ENCODE measurements around the gene CPLX3.
A peak's percentile ranks its signal among the peaks of the same experiment; 100 is the strongest.

CPLX3 gene

DNA sequence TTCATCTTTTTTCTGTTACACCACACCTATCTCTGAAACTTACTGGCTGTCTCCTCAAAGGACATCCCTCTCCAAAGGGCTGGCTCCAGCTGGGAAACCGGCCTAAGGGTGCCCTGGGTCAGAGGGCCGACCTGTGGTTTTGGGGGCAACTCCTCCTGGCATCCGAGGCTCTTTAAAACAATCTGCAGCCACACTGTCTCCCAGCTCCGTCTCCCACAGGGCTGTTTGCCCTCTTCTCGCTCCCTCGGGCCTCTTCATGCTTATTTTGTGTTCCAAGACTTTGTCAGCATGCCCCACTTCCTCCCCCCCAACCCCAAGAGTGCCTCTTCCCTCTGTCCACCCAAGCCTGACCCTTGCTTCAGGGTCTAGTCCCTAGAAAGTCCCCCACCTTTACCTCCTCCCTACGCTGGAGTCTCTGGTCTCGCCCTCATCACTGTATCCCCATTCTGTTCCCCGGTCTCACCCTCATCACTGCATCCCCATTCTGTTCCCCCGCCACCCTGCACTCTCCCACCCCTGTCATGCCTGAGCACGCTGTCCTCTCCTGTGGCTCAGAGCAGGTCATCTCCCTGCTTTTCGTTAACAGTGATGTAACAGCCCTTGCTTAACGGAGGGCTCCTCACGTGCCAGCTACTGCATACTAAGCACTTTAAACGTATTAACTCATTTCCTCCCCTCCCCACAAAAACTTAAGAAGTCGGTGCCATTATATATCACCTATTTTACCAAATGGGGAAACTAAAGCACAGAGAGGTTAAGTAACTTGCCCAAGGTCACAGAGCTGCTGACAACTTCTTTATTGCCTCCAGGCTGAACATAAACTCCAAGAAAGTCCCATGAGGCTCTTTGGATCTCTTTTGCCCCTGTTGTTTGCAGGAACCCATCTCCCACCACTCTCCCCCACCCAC is 45.6 kb upstream of the CPLX3 start:
- TF ChIP-seq PATZ1 (CRISPR knock-in tag; IDR thresholded peaks at IDR 0.05; ENCODE audit: borderline replicate concordance) (no peak), ARNTL (CRISPR knock-in tag; IDR thresholded peaks at IDR 0.05; ENCODE audit: borderline replicate concordance, low read depth) (no peak)
- TF ChIP-seq, protein P1, sequence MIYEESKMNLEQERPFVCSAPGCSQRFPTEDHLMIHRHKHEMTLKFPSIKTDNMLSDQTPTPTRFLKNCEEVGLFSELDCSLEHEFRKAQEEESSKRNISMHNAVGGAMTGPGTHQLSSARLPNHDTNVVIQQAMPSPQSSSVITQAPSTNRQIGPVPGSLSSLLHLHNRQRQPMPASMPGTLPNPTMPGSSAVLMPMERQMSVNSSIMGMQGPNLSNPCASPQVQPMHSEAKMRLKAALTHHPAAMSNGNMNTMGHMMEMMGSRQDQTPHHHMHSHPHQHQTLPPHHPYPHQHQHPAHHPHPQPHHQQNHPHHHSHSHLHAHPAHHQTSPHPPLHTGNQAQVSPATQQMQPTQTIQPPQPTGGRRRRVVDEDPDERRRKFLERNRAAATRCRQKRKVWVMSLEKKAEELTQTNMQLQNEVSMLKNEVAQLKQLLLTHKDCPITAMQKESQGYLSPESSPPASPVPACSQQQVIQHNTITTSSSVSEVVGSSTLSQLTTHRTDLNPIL (CRISPR knock-in tag; IDR thresholded peaks at IDR 0.05; ENCODE audit: low read depth), result no peak
- ATAC-seq, result no peak

GRCh38 chr15:74781431-74782258 is 44.8 kb upstream of the CPLX3 start, which contains the start of gene CSK:
Gene CSK (plus strand): TSS chr15:74782080. CDS start chr15:74798298, 16,218 bp downstream.
- TF ChIP-seq ZFP3 (CRISPR knock-in tag; IDR thresholded peaks at IDR 0.05), result no peak
- TF ChIP-seq ESRRG (CRISPR knock-in tag; IDR thresholded peaks at IDR 0.05), result no peak
- TF ChIP-seq OSR1 (CRISPR knock-in tag; IDR thresholded peaks at IDR 0.05), result no peak
- no peak for TF ChIP-seq GLIS3 (CRISPR knock-in tag; IDR thresholded peaks at IDR 0.05)
- TF ChIP-seq ARNTL (CRISPR knock-in tag; IDR thresholded peaks at IDR 0.05; ENCODE audit: borderline replicate concordance, low read depth), result no peak
- TF ChIP-seq, protein P1 (CRISPR knock-in tag; IDR thresholded peaks at IDR 0.05; ENCODE audit: low read depth), result no peak
- TF ChIP-seq TSHZ2 (CRISPR knock-in tag; IDR thresholded peaks at IDR 0.05), result no peak
- no peak for TF ChIP-seq ZNF8 (CRISPR knock-in tag; IDR thresholded peaks at IDR 0.05)
- peak; percentile 51 for ATAC-seq

GRCh38 chr15:74782259-74783071 is 44.0 kb upstream of the CPLX3 start:
- ATAC-seq, result peak; percentile 47
- no peak for TF ChIP-seq TCF4 (CRISPR knock-in tag; IDR thresholded peaks at IDR 0.05; ENCODE audit: borderline replicate concordance)
- TF ChIP-seq, protein P1 (CRISPR knock-in tag; IDR thresholded peaks at IDR 0.05; ENCODE audit: low read depth), result no peak
- TF ChIP-seq SNAI2 (CRISPR knock-in tag; IDR thresholded peaks at IDR 0.05), result no peak
- no peak for TF ChIP-seq BACH2 (CRISPR knock-in tag; IDR thresholded peaks at IDR 0.05; ENCODE audit: borderline replicate concordance)
- TF ChIP-seq ZNF8 (CRISPR knock-in tag; IDR thresholded peaks at IDR 0.05), result no peak
- no peak for TF ChIP-seq OSR1 (CRISPR knock-in tag; IDR thresholded peaks at IDR 0.05)
- TF ChIP-seq CSDC2 (CRISPR knock-in tag; IDR thresholded peaks at IDR 0.05), result no peak
- TF ChIP-seq ZFP30 (CRISPR knock-in tag; IDR thresholded peaks at IDR 0.05), result no peak
- TF ChIP-seq PPARA (CRISPR knock-in tag; IDR thresholded peaks at IDR 0.05; ENCODE audit: borderline replicate concordance), result no peak
- no peak for TF ChIP-seq ARNTL (CRISPR knock-in tag; IDR thresholded peaks at IDR 0.05; ENCODE audit: borderline replicate concordance, low read depth)
- TF ChIP-seq ZFP3 (CRISPR knock-in tag; IDR thresholded peaks at IDR 0.05), result no peak
- no peak for TF ChIP-seq ZNF70 (CRISPR knock-in tag; IDR thresholded peaks at IDR 0.05)
